ENCODE results near the gene COL7A1.
"Not testable (repeated sequence)": the region's sequence is repeated elsewhere in the genome, so short reads cannot be mapped to it uniquely, and the experiment has no call there.

COL7A1 gene

GRCh38 chr3:48553886-48554845, 41.0 kb downstream of the COL7A1 start:
- TF ChIP-seq CTCF (IDR thresholded peaks at IDR 0.05; ENCODE audit: borderline replicate concordance, extremely low read depth, low read length, poor library complexity, severe bottlenecking) (no peak), EZH2 (IDR thresholded peaks at IDR 0.05; ENCODE audit: borderline replicate concordance, low read depth, low read length, severe bottlenecking) (no peak)
- Histone ChIP-seq H3K9ac (ENCODE audit: low read depth, low read length) (no peak overlapping the region), H3K9me3 (ENCODE audit: insufficient read depth, low read length, severe bottlenecking) (no peaks in the 10 kb centered on the region), H3K4me2 (ENCODE audit: insufficient read depth, low read length) (peak overlapping the region; percentile 7; the same call in 1 of the 2 replicates), H3K36me3 (ENCODE audit: insufficient read depth, low read length) (no peaks in the 10 kb centered on the region; the same call in 1 of the 2 replicates), H2AFZ (ENCODE audit: low read depth, low read length) (no peak overlapping the region), H3K27ac (ENCODE audit: low read length) (no peak overlapping the region), H4K20me1 (ENCODE audit: insufficient read depth, low read length) (no peaks in the 10 kb centered on the region; the same call in 1 of the 2 replicates), H3K4me1 (ENCODE audit: insufficient read depth, low read length) (peaks cover 39% of the 10 kb centered on the region), H3K27me3 (ENCODE audit: insufficient read depth, low read length, poor library complexity) (no peaks in the 10 kb centered on the region), H3K4me3 (ENCODE audit: low read depth in 1 of 2, low read length in 2 of 2) (no peak overlapping the region), H3K79me2 (ENCODE audit: insufficient read depth, low read length) (no peaks in the 10 kb centered on the region)
- ATAC-seq (ENCODE audit: insufficient read depth, low read depth) (no peak), DNase-seq (no peak)

- TF ChIP-seq CTCF (IDR thresholded peaks at IDR 0.05; ENCODE audit: borderline replicate concordance, extremely low read depth, low read length, poor library complexity, severe bottlenecking) = no peak
- no peak for TF ChIP-seq EZH2 (IDR thresholded peaks at IDR 0.05; ENCODE audit: borderline replicate concordance, low read depth, low read length, severe bottlenecking)
- no peaks in the 10 kb centered on the region for H3K79me2 ChIP-seq (ENCODE audit: insufficient read depth, low read length)
- no peaks in the 10 kb centered on the region for H3K9me3 ChIP-seq (ENCODE audit: insufficient read depth, low read length, severe bottlenecking)
- no peaks in the 10 kb centered on the region; the same call in 1 of the 2 replicates for H4K20me1 ChIP-seq (ENCODE audit: insufficient read depth, low read length)
- H3K36me3 ChIP-seq (ENCODE audit: insufficient read depth, low read length) = no peaks in the 10 kb centered on the region; the same call in 1 of the 2 replicates
- no peak overlapping the region for H3K4me3 ChIP-seq (ENCODE audit: low read depth in 1 of 2, low read length in 2 of 2)
- H2AFZ ChIP-seq (ENCODE audit: low read depth, low read length) = no peak overlapping the region
- DNase-seq = no peak
- no peak overlapping the region for H3K9ac ChIP-seq (ENCODE audit: low read depth, low read length)
- no peaks in the 10 kb centered on the region for H3K27me3 ChIP-seq (ENCODE audit: insufficient read depth, low read length, poor library complexity)
- H3K27ac ChIP-seq (ENCODE audit: low read length) = no peak overlapping the region
- ATAC-seq (ENCODE audit: insufficient read depth, low read depth) = no peak
- H3K4me2 ChIP-seq (ENCODE audit: insufficient read depth, low read length) = no peak overlapping the region
- peaks cover 39% of the 10 kb centered on the region for H3K4me1 ChIP-seq (ENCODE audit: insufficient read depth, low read length)
These were observed 41.8 kb downstream of the COL7A1 start for GRCh38 chr3:48553361-48553760.

GRCh38 chr3:48552111-48552951, 42.8 kb downstream of the COL7A1 start:
- Histone ChIP-seq H3K9ac (ENCODE audit: low read depth, low read length) (no peak overlapping the region), H3K4me1 (ENCODE audit: insufficient read depth, low read length) (peaks cover 28% of the 10 kb centered on the region), H3K27ac (ENCODE audit: low read length) (no peak overlapping the region), H4K20me1 (ENCODE audit: insufficient read depth, low read length) (no peaks in the 10 kb centered on the region; the same call in 1 of the 2 replicates), H3K27me3 (ENCODE audit: insufficient read depth, low read length, poor library complexity) (no peaks in the 10 kb centered on the region), H3K9me3 (ENCODE audit: insufficient read depth, low read length, severe bottlenecking) (no peaks in the 10 kb centered on the region), H3K4me2 (ENCODE audit: insufficient read depth, low read length) (no peak overlapping the region; the same call in 1 of the 2 replicates), H3K79me2 (ENCODE audit: insufficient read depth, low read length) (no peaks in the 10 kb centered on the region), H3K4me3 (ENCODE audit: low read depth in 1 of 2, low read length in 2 of 2) (no peak overlapping the region), H2AFZ (ENCODE audit: low read depth, low read length) (no peak overlapping the region), H3K36me3 (ENCODE audit: insufficient read depth, low read length) (peaks cover 6% of the 10 kb centered on the region; the same call in 1 of the 2 replicates)
- ATAC-seq (ENCODE audit: insufficient read depth, low read depth) = no peak
- TF ChIP-seq EZH2 (IDR thresholded peaks at IDR 0.05; ENCODE audit: borderline replicate concordance, low read depth, low read length, severe bottlenecking) = no peak
- TF ChIP-seq CTCF (IDR thresholded peaks at IDR 0.05; ENCODE audit: borderline replicate concordance, extremely low read depth, low read length, poor library complexity, severe bottlenecking) = no peak
- no peak for DNase-seq

GRCh38 chr3:48551651-48552050, 43.5 kb downstream of the COL7A1 start:
- Histone ChIP-seq H3K36me3 (ENCODE audit: insufficient read depth, low read length) (peaks cover 13% of the 10 kb centered on the region; the same call in 1 of the 2 replicates), H3K4me1 (ENCODE audit: insufficient read depth, low read length) (peaks cover 24% of the 10 kb centered on the region)
- not testable (repeated sequence) for H3K4me2 ChIP-seq (ENCODE audit: insufficient read depth, low read length); H3K9me3 ChIP-seq (ENCODE audit: insufficient read depth, low read length, severe bottlenecking); H4K20me1 ChIP-seq (ENCODE audit: insufficient read depth, low read length); H3K9ac ChIP-seq (ENCODE audit: low read depth, low read length); DNase-seq; H3K27ac ChIP-seq (ENCODE audit: low read length); H3K79me2 ChIP-seq (ENCODE audit: insufficient read depth, low read length); H3K4me3 ChIP-seq (ENCODE audit: low read depth in 1 of 2, low read length in 2 of 2); ATAC-seq (ENCODE audit: insufficient read depth, low read depth); H2AFZ ChIP-seq (ENCODE audit: low read depth, low read length); H3K27me3 ChIP-seq (ENCODE audit: insufficient read depth, low read length, poor library complexity)
